Tibial nerve (tissue), 4 donors: ENCODE measurements around the gene FOXF1. TPM values are rescaled to one million over a fixed set of nuclear protein-coding genes. Genes with fewer than 3 reads are reported as not detected.
A peak's percentile ranks its signal among the peaks of the same experiment; 100 is the strongest.

Source experiments
- DNase-seq, 2 donors: peaks; one replicate each; pipeline ENCODE4 v3.0.0-alpha.2; 2019; ENCODE audit warnings: low spot score in 2 of 2
- H3K27ac ChIP-seq, 4 donors: fragments of 200-600 bp; sonication (generic) in 3 of 4; one replicate each; pipeline ENCODE4 v1.5.1; 2017 to 2019; ENCODE audit warnings: mild to moderate bottlenecking in 1 of 4
- H3K27me3 ChIP-seq, 2 donors: fragments of 200-600 bp; sonication (generic) in 1 of 2; one replicate each; pipeline versions ENCODE4 v1.5.1 to v1.6.0; 2017 to 2019
- H3K36me3 ChIP-seq, 3 donors: fragments of 200-600 bp; sonication (generic); one replicate each; pipeline ENCODE4 v1.5.1; 2018 to 2019
- H3K4me1 ChIP-seq, 4 donors: fragments of 200-600 bp; sonication (generic) in 3 of 4; one replicate each; pipeline ENCODE4 v1.5.1; 2017 to 2019
- H3K4me3 ChIP-seq, 4 donors: fragments of 200-600 bp; sonication (generic) in 3 of 4; one replicate each; pipeline ENCODE4 v1.5.1; 2017 to 2019; ENCODE audit warnings: mild to moderate bottlenecking in 1 of 4, moderate library complexity in 1 of 4
- H3K9me3 ChIP-seq, 4 donors: fragments of 200-600 bp; sonication (generic) in 3 of 4; one replicate each; pipeline ENCODE4 v1.5.1; 2017 to 2019
- EP300 ChIP-seq, 2 donors: sonication (generic); formaldehyde crosslinking; IDR thresholded peaks; one replicate each; pipeline ENCODE4 v1.6.1; 2017; ENCODE audit warnings: antibody characterized with exemption in 2 of 2, mild to moderate bottlenecking in 1 of 2
- POLR2A ChIP-seq, 2 donors: fragments of 450-650 bp; IDR thresholded peaks; one replicate each; pipeline ENCODE4 v1.6.1; 2017; ENCODE audit warnings: antibody characterized with exemption in 2 of 2, mild to moderate bottlenecking in 2 of 2, moderate library complexity in 2 of 2
- WGBS, 2 donors: methylation state at CpG; one replicate each; pipeline ENCODE4 v1.1.5; 2018; 5-methylcytosine and 5-hydroxymethylcytosine counted together
- total RNA-seq, 4 donors: library from RNA; depleted of rRNA; stranded (reverse); fragments of >200 nt; gene quantifications; one replicate each; pipeline ENCODE4 v1.1.0, GENCODE V29; 2016
- TF ChIP-seq, protein P1 (sequence below), 5 experiments: fragments of 200-600 bp in 3 of 5; fragments of 450-650 bp in 2 of 5; sonication (generic) in 3 of 5; IDR thresholded peaks; one replicate each; pipeline ENCODE4 v1.5.1; 2016 to 2019; ENCODE audit warnings: antibody characterized with exemption in 5 of 5, mild to moderate bottlenecking in 3 of 5, moderate library complexity in 2 of 5

Gene FOXF1
- total RNA-seq, 4 donors from 2014 or later: 0.21 TPM; not detected in 3

DNA sequence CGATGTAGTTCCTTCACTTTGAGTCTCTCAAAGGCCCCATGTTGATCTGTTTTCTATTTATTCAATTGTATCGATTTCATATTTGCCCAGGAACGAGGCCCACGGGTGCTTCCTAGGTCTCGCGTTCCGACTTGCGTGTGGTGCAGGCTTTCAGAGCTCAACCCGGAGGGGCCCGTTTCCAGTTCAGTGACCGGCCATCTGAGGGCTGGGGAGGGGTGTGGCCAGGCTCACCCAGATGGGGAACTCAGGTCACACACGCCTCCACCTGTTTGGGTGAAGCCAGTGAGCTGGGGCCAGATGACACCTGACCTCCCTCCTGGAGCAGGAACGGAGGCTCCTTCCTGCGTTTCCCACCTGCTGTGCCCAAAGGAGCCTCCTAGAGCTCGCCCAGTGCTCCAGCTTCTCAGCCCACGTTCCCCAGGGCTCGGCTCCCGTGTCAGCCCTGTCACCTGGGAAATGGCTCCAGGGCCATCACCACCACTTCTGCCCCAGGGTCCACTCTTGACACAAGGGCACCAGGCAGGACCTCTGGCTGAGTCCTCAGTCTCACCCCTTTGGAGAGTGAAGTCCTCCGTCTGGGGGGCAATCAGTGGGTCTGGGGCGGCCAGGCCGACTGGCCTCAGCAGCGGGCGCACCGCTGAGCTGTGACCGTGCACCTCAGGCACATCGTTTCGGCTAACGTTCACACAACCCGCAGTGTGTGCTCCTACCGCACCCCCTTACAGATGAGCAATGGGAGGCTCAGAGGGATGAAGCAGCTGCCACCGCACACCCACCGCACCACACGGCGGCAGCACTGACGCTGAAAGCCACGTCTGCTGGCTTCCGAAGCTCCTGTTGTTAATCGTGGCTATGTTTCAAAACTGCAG lies 18.0 kb downstream of the FOXF1 start:
- H3K36me3 ChIP-seq: peaks cover 0 to 36% (median 0%) of the 10 kb centered on the region in 3 donors
- H3K27me3 ChIP-seq: peaks cover 0 to under 1% of the 10 kb centered on the region in 2 donors
- no peak overlapping the region for H3K27ac ChIP-seq
- TF ChIP-seq POLR2A (IDR thresholded peaks at IDR 0.05) (no peak), EP300 (IDR thresholded peaks at IDR 0.05) (no peak)
- H3K4me3 ChIP-seq: no peak overlapping the region
- 91 to 92% methylated on average over 30 to 35 of the region's 38 CpGs for WGBS, 2 donors
- peaks cover 0 to 17% (median 0%) of the 10 kb centered on the region in 4 donors for H3K4me1 ChIP-seq
- DNase-seq: no peak
- no peaks in the 10 kb centered on the region for H3K9me3 ChIP-seq

DNA sequence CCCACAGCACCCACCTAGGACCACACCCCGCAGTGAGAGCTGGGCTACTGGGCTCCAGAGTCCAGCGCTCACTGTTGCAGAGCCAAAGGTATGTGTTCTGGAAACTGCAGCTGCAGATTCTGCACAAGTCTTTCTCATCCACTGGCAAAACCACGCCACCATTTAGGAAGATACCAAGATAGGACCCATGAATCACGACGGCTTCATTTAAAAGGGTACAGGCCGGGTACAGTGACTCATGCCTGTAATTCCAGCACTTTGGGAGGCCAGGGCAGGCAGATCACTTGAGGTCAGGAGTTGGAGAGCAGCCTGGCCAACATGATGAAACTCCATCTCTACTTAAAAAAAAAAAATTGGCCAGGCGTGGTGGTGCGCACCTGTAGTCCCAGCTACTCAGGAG lies 18.8 kb downstream of the FOXF1 start:
- Histone ChIP-seq H3K4me3 (no peak overlapping the region), H3K4me1 (peaks cover 0 to 17% (median 0%) of the 10 kb centered on the region in 4 donors), H3K27me3 (no peaks in the 10 kb centered on the region), H3K27ac (no peak overlapping the region), H3K36me3 (peaks cover 0 to 44% (median 0%) of the 10 kb centered on the region in 3 donors), H3K9me3 (no peaks in the 10 kb centered on the region)
- no peak for DNase-seq
- no peak for TF ChIP-seq POLR2A (IDR thresholded peaks at IDR 0.05)
- TF ChIP-seq, protein P1, sequence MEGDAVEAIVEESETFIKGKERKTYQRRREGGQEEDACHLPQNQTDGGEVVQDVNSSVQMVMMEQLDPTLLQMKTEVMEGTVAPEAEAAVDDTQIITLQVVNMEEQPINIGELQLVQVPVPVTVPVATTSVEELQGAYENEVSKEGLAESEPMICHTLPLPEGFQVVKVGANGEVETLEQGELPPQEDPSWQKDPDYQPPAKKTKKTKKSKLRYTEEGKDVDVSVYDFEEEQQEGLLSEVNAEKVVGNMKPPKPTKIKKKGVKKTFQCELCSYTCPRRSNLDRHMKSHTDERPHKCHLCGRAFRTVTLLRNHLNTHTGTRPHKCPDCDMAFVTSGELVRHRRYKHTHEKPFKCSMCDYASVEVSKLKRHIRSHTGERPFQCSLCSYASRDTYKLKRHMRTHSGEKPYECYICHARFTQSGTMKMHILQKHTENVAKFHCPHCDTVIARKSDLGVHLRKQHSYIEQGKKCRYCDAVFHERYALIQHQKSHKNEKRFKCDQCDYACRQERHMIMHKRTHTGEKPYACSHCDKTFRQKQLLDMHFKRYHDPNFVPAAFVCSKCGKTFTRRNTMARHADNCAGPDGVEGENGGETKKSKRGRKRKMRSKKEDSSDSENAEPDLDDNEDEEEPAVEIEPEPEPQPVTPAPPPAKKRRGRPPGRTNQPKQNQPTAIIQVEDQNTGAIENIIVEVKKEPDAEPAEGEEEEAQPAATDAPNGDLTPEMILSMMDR (IDR thresholded peaks at IDR 0.05): no peak
- WGBS, 2 donors: 89 to 91% methylated on average over 8 of the region's 8 CpGs

DNA sequence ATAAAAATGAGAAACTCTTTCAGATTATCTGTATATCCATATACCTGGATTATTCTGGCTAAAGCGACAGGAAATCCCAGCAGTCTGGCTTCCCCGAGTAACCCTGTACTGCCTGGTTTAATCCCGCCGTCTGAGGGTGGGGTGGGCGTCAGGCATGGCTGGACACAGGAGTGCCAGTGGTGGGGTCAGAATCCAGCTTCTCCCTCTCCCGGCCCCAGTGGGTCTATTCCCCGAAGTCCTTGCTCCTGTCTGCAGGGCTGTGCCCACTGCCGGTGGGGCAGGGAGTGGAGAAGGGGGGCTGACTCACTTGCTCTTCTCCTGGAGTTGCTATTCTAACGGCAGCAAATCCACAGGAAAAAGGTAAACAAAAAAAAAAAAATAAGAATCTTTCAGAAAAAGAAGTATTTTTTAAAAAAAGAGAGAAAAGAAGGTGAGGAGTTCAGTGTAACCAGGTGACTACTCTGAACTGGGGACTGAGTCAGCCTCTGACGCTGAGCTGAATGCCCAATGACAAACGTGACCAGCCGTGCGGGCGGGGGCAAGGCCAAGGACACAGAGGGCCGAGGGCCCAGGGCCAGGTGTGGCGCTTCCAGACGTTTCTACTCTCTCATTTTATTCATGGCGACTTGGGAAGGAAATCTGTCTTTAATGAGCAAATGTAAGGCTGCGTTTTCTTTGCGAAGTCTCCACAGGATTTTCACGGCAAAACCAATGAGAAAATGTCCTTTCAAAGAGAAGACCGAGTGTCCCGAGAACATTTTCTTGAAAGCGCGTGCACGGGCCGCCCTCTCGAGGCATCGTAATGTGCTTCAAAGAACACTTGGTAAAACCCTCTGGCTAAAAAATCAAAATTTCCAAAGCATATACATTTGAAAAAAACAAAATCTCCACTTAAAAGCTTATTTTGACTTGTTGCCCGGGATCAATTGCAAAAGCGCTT lies 20.2 kb downstream of the FOXF1 start:
- Histone ChIP-seq H3K4me3 (no peak overlapping the region), H3K27ac (peak overlapping the region; percentile 15 to 83 (median 58)), H3K27me3 (no peaks in the 10 kb centered on the region), H3K4me1 (peaks cover 0 to 17% (median 0%) of the 10 kb centered on the region in 4 donors), H3K9me3 (no peaks in the 10 kb centered on the region), H3K36me3 (peaks cover 0 to 56% (median 0%) of the 10 kb centered on the region in 3 donors)
- TF ChIP-seq POLR2A (IDR thresholded peaks at IDR 0.05) (no peak), EP300 (IDR thresholded peaks at IDR 0.05) (peak in 1 of 2 donors; percentile 22)
- DNase-seq: no peak
- WGBS, 2 donors: 62 to 64% methylated on average over 31 of the region's 31 CpGs

DNA sequence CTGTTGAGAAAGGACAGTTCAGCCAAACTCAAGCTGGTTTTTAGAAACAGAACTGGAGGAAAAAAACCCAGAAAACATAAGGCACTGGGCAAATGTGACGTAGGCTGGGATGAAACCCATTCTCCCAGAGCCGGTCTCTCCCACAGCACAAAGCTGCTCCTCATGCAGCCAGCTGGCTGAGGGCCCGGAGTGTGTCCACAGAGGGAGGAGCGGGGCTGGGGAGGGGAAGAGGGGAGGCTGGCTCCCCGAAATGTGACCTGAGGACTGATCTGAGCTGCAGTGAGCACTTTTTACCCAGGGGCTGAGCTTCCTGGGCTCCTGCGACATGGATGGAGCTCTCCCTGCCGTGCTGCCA lies 20.8 kb downstream of the FOXF1 start:
- H3K9me3 ChIP-seq: no peaks in the 10 kb centered on the region
- WGBS, 2 donors: 31 to 32% methylated on average over 7 of the region's 7 CpGs
- no peak overlapping the region for H3K4me3 ChIP-seq
- peak overlapping the region; percentile 24 to 83 (median 61) for H3K27ac ChIP-seq
- peaks cover 0 to 62% (median 0%) of the 10 kb centered on the region in 3 donors for H3K36me3 ChIP-seq
- no peaks in the 10 kb centered on the region for H3K27me3 ChIP-seq
- peaks cover 0 to 17% (median 0%) of the 10 kb centered on the region in 4 donors for H3K4me1 ChIP-seq
- TF ChIP-seq, protein P1 (IDR thresholded peaks at IDR 0.05): no peak
- TF ChIP-seq EP300 (IDR thresholded peaks at IDR 0.05): peak in 1 of 2 donors; percentile 29
- TF ChIP-seq POLR2A (IDR thresholded peaks at IDR 0.05): no peak
- peak; percentile 31 to 54 for DNase-seq

DNA sequence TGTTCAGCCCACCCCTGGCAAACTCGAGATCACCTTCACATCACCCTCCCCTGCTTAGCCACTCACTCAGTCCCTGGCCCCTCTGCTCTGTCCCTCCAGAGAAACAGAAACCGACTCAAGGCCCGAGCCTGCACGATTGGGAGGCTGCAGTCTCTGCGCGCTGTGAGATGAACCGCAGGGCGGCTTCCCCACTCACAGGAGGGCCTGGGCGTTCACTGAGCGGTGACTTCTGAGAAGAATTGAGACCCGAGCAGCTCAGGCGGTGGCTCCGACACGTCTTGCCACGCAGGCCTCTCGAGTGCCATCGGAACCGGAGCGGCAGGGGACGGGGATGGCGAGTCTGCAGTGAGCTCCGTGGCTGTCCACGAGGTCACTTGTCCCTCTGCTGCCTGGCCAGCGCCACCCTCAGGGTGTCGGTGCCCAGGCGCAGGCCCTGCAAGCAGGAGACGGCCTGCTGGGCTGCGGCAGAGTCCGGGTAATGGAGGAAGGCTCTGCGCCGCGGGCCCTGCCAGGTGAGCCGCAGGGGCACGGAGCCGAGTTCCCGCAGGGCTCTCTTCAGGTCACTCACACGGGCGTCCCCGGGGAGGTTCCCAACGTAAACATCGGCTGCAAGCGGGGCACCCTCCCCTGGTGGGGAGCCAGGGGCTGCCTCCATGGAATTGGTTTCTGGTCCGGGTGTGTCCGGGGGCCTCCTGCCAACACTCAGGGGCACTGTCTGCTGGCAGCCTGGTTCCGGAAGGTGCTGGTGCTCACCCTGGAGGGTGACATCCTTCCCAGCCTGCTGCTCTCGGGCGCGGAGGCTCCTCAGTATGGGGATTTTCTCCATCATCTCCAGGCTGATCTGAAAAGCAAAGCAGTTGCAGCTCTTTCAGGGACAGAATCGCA lies 21.6 kb downstream of the FOXF1 start:
- Histone ChIP-seq H3K27me3 (no peaks in the 10 kb centered on the region), H3K36me3 (peaks cover 0 to 69% (median 0%) of the 10 kb centered on the region in 3 donors), H3K4me3 (no peak overlapping the region), H3K4me1 (peaks cover 0 to 17% (median 0%) of the 10 kb centered on the region in 4 donors), H3K27ac (peak overlapping the region; percentile 24 to 83 (median 61)), H3K9me3 (no peaks in the 10 kb centered on the region)
- 89 to 90% methylated on average over 41 to 48 of the region's 49 CpGs for WGBS, 2 donors
- no peak for TF ChIP-seq EP300 (IDR thresholded peaks at IDR 0.05)
- DNase-seq: no peak

DNA sequence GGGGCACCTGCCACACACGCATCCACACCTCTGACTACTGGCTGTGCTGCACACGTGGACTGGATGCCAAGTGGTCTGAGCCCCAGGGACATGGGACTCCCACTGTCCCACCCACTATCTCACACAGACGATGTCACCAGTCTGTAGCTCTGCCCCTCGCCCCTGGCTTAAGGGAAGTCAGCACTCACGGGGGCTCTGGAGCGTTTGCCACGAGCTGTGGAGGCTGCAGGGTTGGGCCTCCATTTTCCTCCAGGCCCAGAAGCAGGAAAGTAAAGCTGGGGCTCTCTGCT lies 22.1 kb downstream of the FOXF1 start:
- WGBS, 2 donors: 93 to 94% methylated on average over 3 to 7 of the region's 7 CpGs
- TF ChIP-seq EP300 (IDR thresholded peaks at IDR 0.05) (no peak), POLR2A (IDR thresholded peaks at IDR 0.05) (no peak)
- TF ChIP-seq, protein P1 (IDR thresholded peaks at IDR 0.05): no peak
- H3K36me3 ChIP-seq: peaks cover 0 to 74% (median 0%) of the 10 kb centered on the region in 3 donors
- DNase-seq: no peak
- no peak overlapping the region for H3K4me3 ChIP-seq
- H3K9me3 ChIP-seq: no peaks in the 10 kb centered on the region
- H3K27me3 ChIP-seq: no peaks in the 10 kb centered on the region
- no peak overlapping the region for H3K27ac ChIP-seq
- peaks cover 0 to 17% (median 0%) of the 10 kb centered on the region in 4 donors for H3K4me1 ChIP-seq
